ENCODE data around the gene NCAPD3. TPM values are rescaled to one million over a fixed set of nuclear protein-coding genes. Genes with fewer than 3 reads are reported as not detected.
A peak's percentile ranks its signal among the peaks of the same experiment; 100 is the strongest.

The NCAPD3 gene
- total RNA-seq, 1 experiment from 2014 or later, result 49.6 TPM

DNA sequence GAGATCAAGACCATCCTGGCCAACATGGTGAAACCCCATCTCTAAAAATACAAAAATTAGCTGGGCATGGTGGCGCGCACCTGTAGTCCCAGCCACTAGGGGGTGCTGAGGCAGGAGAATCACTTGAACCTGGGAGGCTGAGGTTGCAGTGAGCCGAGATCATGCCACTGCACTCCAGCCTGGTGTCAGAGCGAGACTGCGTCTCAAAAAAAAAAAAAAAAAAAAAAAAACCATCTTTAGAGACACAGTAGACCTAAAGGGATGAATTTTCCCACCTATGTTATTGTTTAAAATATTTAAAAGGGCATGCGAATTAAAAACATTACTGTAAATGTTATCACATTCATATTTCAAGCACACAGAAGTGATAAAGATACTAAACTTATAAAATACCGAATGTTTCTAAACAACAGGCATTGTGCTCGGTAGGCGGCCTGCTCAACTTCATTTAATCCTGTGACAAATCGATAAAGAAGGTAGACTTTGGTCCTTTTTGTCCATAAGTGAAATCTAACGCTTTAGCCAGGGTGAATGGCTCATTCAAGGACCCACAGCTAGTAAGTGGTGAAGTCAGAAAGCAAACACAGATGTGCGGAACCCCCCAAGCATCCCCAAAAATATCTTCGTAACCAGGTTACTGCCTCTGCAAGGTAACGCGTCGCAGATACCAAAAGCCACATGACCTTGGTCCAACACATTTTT is 16.1 kb downstream of the NCAPD3 start:
- Histone ChIP-seq H3F3A (ENCODE audit: insufficient read depth, low read depth) (no peaks in the 10 kb centered on the region), H3K4me3 (no peak overlapping the region), H2AFZ (no peak overlapping the region), H4K20me1 (ENCODE audit: insufficient read depth) (peaks cover 6% of the 10 kb centered on the region; the same call in 1 of the 2 replicates), H3K27me3 (ENCODE audit: insufficient read depth, low read depth) (no peaks in the 10 kb centered on the region), H3K9me3 (ENCODE audit: insufficient read depth, low read depth) (no peaks in the 10 kb centered on the region), H3K9me2 (ENCODE audit: insufficient read depth) (no peaks in the 10 kb centered on the region), H3K4me1 (replicated peaks; ENCODE audit: insufficient read depth) (no peaks in the 10 kb centered on the region), H3K27ac (no peak overlapping the region), H3K36me3 (ENCODE audit: low read depth) (peaks cover 20% of the 10 kb centered on the region), H3K4me2 (no peak overlapping the region), H3K79me2 (ENCODE audit: low read depth) (no peaks in the 10 kb centered on the region)
- POLR2A ChIA-PET (ENCODE audit: unreplicated experiment), result interaction anchor here (0.6 kb wide), 1 partner anchor 9 kb away, joined by 3 read pairs; no protein-coding TSS in a partner anchor
- no TSS peak for BruUV-seq (replicated peaks)
- intact Hi-C loops (cut with micrococcal nuclease; ENCODE audit: unreplicated experiment), result no loop called here
- CTCF ChIA-PET, result no interaction called here
- TF ChIP-seq EZH2 (IDR thresholded peaks at IDR 0.05; ENCODE audit: low read depth), result no peak
- TF ChIP-seq, protein P1, sequence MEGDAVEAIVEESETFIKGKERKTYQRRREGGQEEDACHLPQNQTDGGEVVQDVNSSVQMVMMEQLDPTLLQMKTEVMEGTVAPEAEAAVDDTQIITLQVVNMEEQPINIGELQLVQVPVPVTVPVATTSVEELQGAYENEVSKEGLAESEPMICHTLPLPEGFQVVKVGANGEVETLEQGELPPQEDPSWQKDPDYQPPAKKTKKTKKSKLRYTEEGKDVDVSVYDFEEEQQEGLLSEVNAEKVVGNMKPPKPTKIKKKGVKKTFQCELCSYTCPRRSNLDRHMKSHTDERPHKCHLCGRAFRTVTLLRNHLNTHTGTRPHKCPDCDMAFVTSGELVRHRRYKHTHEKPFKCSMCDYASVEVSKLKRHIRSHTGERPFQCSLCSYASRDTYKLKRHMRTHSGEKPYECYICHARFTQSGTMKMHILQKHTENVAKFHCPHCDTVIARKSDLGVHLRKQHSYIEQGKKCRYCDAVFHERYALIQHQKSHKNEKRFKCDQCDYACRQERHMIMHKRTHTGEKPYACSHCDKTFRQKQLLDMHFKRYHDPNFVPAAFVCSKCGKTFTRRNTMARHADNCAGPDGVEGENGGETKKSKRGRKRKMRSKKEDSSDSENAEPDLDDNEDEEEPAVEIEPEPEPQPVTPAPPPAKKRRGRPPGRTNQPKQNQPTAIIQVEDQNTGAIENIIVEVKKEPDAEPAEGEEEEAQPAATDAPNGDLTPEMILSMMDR (conservative IDR thresholded peaks at IDR 0.05), result peak; percentile 85
- DNase-seq, result peak in 1 of 2 experiments; percentile 34

DNA sequence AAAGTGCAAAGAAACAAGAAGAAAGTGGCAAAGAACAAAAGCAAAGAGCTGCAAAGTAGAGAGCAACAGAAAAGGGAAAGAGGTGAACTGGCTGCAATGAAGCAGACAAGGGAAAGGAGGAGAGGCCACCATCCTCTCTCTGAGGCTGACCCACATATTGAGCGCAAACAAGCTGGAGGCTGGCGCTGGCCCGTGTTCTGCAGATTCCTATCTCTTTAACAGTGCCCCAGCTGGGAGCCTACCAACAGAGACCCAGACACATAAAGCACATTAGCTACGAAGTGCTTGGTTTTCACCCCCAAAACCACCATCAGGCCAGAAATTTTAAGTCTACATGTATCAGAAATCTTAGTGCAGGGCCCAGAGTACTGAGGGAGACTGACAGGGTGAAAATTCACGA is 17.6 kb downstream of the NCAPD3 start:
- Histone ChIP-seq H3K79me2 (ENCODE audit: low read depth) (no peaks in the 10 kb centered on the region), H3K4me1 (replicated peaks; ENCODE audit: insufficient read depth) (no peaks in the 10 kb centered on the region), H4K20me1 (ENCODE audit: insufficient read depth) (peaks cover 6% of the 10 kb centered on the region; the same call in 1 of the 2 replicates), H3K9me2 (ENCODE audit: insufficient read depth) (no peaks in the 10 kb centered on the region), H3K4me3 (no peak overlapping the region), H2AFZ (no peak overlapping the region), H3K27ac (no peak overlapping the region), H3K4me2 (no peak overlapping the region), H3F3A (ENCODE audit: insufficient read depth, low read depth) (no peaks in the 10 kb centered on the region), H3K27me3 (ENCODE audit: insufficient read depth, low read depth) (no peaks in the 10 kb centered on the region), H3K9me3 (ENCODE audit: insufficient read depth, low read depth) (no peaks in the 10 kb centered on the region), H3K36me3 (ENCODE audit: low read depth) (peaks cover 22% of the 10 kb centered on the region)
- ChIA-PET POLR2A (ENCODE audit: unreplicated experiment) (no interaction called here), CTCF (no interaction called here)
- intact Hi-C loops (cut with micrococcal nuclease; ENCODE audit: unreplicated experiment), result no loop called here
- no peak for DNase-seq
- TF ChIP-seq, protein P1 (conservative IDR thresholded peaks at IDR 0.05), result no peak
- no peak for TF ChIP-seq EZH2 (IDR thresholded peaks at IDR 0.05; ENCODE audit: low read depth)
- BruUV-seq (replicated peaks), result no TSS peak

DNA sequence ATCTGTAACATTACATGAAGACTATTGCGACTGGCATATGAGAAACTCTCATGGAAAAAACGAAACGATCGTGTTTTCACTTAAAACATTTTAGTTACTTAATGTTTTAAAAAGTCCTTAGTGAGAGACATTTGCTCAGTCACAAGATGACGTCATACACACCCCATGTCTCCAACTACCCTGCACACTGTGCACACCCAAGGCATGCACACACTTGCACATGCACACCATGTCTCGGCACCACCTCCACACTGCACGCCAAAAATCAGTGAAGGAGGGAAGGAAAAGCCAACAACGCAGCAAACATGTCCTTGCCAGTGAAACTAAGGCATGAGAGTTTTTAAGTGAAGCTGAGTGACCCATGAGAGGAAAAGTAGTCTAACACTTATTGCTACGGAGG is 18.0 kb downstream of the NCAPD3 start:
- H3K4me2 ChIP-seq, result no peak overlapping the region
- H3K27me3 ChIP-seq (ENCODE audit: insufficient read depth, low read depth), result no peaks in the 10 kb centered on the region
- no peak overlapping the region for H3K27ac ChIP-seq
- H3K9me3 ChIP-seq (ENCODE audit: insufficient read depth, low read depth), result no peaks in the 10 kb centered on the region
- ChIA-PET CTCF (no interaction called here), POLR2A (ENCODE audit: unreplicated experiment) (no interaction called here)
- intact Hi-C loops (cut with micrococcal nuclease; ENCODE audit: unreplicated experiment), result no loop called here
- peaks cover 6% of the 10 kb centered on the region; the same call in 1 of the 2 replicates for H4K20me1 ChIP-seq (ENCODE audit: insufficient read depth)
- H3F3A ChIP-seq (ENCODE audit: insufficient read depth, low read depth), result no peaks in the 10 kb centered on the region
- no peak overlapping the region for H2AFZ ChIP-seq
- DNase-seq, result no peak
- no peak for TF ChIP-seq EZH2 (IDR thresholded peaks at IDR 0.05; ENCODE audit: low read depth)
- TF ChIP-seq, protein P1 (conservative IDR thresholded peaks at IDR 0.05), result no peak
- BruUV-seq (replicated peaks), result no TSS peak
- H3K36me3 ChIP-seq (ENCODE audit: low read depth), result peaks cover 21% of the 10 kb centered on the region
- no peak overlapping the region for H3K4me3 ChIP-seq
- no peaks in the 10 kb centered on the region for H3K9me2 ChIP-seq (ENCODE audit: insufficient read depth)
- no peaks in the 10 kb centered on the region for H3K79me2 ChIP-seq (ENCODE audit: low read depth)
- no peaks in the 10 kb centered on the region for H3K4me1 ChIP-seq (replicated peaks; ENCODE audit: insufficient read depth)
